ENCODE measurements around the gene TCEAL7.

DNA sequence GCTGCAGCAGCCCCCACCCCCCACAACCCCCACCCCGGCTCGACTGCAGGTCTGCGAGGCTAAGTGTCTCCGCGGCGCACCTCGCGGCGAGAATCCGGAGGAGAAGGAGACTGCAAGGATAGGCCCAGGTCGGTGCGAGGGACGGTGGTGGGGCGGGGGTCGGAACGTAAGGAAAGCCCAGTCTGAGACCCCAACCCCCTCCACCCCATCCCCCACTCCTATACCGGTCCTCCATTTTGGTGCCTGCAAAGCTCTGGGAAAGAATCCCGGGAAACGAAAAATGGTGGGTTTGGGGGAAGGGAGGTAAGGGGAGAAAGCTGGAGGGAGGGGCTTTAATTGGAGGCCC lies 46.9 kb downstream of the TCEAL7 start:
- no peak for TF ChIP-seq EP300 (IDR thresholded peaks at IDR 0.05)
- TF ChIP-seq, protein P1, sequence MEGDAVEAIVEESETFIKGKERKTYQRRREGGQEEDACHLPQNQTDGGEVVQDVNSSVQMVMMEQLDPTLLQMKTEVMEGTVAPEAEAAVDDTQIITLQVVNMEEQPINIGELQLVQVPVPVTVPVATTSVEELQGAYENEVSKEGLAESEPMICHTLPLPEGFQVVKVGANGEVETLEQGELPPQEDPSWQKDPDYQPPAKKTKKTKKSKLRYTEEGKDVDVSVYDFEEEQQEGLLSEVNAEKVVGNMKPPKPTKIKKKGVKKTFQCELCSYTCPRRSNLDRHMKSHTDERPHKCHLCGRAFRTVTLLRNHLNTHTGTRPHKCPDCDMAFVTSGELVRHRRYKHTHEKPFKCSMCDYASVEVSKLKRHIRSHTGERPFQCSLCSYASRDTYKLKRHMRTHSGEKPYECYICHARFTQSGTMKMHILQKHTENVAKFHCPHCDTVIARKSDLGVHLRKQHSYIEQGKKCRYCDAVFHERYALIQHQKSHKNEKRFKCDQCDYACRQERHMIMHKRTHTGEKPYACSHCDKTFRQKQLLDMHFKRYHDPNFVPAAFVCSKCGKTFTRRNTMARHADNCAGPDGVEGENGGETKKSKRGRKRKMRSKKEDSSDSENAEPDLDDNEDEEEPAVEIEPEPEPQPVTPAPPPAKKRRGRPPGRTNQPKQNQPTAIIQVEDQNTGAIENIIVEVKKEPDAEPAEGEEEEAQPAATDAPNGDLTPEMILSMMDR (IDR thresholded peaks at IDR 0.05): no peak

Measured in tibial nerve (tissue), 4 donors.